ENCODE results near the gene RASGRF2.

The RASGRF2 gene

DNA sequence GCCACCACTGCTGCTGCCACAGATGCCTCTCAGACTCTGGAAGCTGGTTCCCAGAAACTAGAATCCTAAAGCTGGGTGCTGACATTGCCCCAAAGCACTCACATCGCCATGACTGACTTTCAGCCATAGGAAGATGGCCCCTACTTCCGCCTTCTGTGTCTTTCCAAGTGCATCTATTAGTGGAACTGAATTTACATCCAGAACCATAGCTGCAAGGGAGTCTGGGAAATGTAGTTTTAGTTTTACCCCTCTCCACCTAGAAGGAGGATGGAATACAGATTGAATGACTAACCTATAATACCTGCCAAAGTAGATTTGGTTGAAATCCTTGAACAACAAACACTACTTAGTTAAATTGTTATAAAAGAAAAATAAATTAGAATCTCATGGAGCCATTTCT lies 118.8 kb downstream of the RASGRF2 start:
- no peaks in the 10 kb centered on the region for H3K79me2 ChIP-seq (ENCODE audit: control insufficient read depth, low read length)
- H3K27ac ChIP-seq (ENCODE audit: low read depth, low read length), result no peak overlapping the region
- H3K27me3 ChIP-seq (ENCODE audit: control insufficient read depth, low read length), result peaks cover 19% of the 10 kb centered on the region
- no peaks in the 10 kb centered on the region for H3K4me1 ChIP-seq (ENCODE audit: control insufficient read depth, low read length)
- H3K36me3 ChIP-seq (ENCODE audit: control insufficient read depth, low read length), result no peaks in the 10 kb centered on the region
- no peaks in the 10 kb centered on the region for H3K9me3 ChIP-seq (ENCODE audit: control insufficient read depth, insufficient read depth, low read length)
- no peak overlapping the region for H3K4me2 ChIP-seq (ENCODE audit: low read length)
- no peak overlapping the region for H3K4me3 ChIP-seq (ENCODE audit: low read length)
- no peaks in the 10 kb centered on the region for H3F3A ChIP-seq (ENCODE audit: control insufficient read depth, insufficient read depth)
- TF ChIP-seq EZH2phosphoT487 (IDR thresholded peaks at IDR 0.05; ENCODE audit: borderline replicate concordance, low read length), result no peak
- TF ChIP-seq, protein P1, sequence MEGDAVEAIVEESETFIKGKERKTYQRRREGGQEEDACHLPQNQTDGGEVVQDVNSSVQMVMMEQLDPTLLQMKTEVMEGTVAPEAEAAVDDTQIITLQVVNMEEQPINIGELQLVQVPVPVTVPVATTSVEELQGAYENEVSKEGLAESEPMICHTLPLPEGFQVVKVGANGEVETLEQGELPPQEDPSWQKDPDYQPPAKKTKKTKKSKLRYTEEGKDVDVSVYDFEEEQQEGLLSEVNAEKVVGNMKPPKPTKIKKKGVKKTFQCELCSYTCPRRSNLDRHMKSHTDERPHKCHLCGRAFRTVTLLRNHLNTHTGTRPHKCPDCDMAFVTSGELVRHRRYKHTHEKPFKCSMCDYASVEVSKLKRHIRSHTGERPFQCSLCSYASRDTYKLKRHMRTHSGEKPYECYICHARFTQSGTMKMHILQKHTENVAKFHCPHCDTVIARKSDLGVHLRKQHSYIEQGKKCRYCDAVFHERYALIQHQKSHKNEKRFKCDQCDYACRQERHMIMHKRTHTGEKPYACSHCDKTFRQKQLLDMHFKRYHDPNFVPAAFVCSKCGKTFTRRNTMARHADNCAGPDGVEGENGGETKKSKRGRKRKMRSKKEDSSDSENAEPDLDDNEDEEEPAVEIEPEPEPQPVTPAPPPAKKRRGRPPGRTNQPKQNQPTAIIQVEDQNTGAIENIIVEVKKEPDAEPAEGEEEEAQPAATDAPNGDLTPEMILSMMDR (IDR thresholded peaks at IDR 0.05; ENCODE audit: low read depth, low read length, poor library complexity, severe bottlenecking), result no peak
- H4K20me1 ChIP-seq (ENCODE audit: control insufficient read depth, insufficient read depth, low read depth, low read length), result no peaks in the 10 kb centered on the region
- no peaks in the 10 kb centered on the region for H3K9me2 ChIP-seq (replicated peaks; ENCODE audit: control insufficient read depth, low read length)

DNA sequence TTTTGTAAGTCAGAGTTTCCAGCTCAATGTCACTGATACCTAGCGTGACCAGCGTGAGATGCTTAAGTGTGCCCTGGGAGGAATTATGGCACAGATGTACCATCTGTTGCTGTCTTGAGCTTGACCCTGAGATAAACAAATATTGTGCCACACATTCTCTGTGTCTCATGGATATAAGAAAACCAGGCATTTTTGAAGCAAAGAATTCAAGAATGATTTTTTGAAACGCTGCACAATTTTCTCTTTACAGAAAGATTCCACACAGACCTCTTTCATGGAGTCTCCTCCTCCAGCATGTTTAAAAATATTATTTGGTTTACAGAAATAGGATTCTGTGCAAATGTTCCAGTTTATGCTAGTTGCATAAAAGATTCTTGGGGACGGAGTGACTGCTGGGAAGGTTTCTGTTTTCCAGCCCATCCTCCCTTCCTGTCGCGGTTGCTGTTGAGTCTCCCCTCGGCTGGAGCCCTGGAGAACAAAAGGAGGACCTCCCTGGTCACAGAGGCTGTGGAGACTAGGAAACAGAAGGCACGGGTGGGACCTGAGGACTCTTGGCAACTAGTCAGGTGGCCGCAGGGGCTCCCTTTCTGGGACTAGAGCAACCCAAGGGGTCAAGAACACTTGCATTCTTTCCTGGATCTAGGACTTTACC lies 120.8 kb downstream of the RASGRF2 start:
- no peaks in the 10 kb centered on the region for H3K4me1 ChIP-seq (ENCODE audit: control insufficient read depth, low read length)
- H3F3A ChIP-seq (ENCODE audit: control insufficient read depth, insufficient read depth), result no peaks in the 10 kb centered on the region
- H3K9me2 ChIP-seq (replicated peaks; ENCODE audit: control insufficient read depth, low read length), result no peaks in the 10 kb centered on the region
- H3K79me2 ChIP-seq (ENCODE audit: control insufficient read depth, low read length), result no peaks in the 10 kb centered on the region
- no peaks in the 10 kb centered on the region for H3K36me3 ChIP-seq (ENCODE audit: control insufficient read depth, low read length)
- H3K9me3 ChIP-seq (ENCODE audit: control insufficient read depth, insufficient read depth, low read length), result no peaks in the 10 kb centered on the region
- peaks cover 11% of the 10 kb centered on the region; the same call in 1 of the 2 replicates for H3K27me3 ChIP-seq (ENCODE audit: control insufficient read depth, low read length)
- no peaks in the 10 kb centered on the region for H4K20me1 ChIP-seq (ENCODE audit: control insufficient read depth, insufficient read depth, low read depth, low read length)
- TF ChIP-seq, protein P1 (IDR thresholded peaks at IDR 0.05; ENCODE audit: low read depth, low read length, poor library complexity, severe bottlenecking), result no peak
- no peak for TF ChIP-seq EZH2phosphoT487 (IDR thresholded peaks at IDR 0.05; ENCODE audit: borderline replicate concordance, low read length)
- no peak overlapping the region for H3K4me2 ChIP-seq (ENCODE audit: low read length)
- no peak overlapping the region for H3K27ac ChIP-seq (ENCODE audit: low read depth, low read length)
- H3K4me3 ChIP-seq (ENCODE audit: low read length), result no peak overlapping the region

DNA sequence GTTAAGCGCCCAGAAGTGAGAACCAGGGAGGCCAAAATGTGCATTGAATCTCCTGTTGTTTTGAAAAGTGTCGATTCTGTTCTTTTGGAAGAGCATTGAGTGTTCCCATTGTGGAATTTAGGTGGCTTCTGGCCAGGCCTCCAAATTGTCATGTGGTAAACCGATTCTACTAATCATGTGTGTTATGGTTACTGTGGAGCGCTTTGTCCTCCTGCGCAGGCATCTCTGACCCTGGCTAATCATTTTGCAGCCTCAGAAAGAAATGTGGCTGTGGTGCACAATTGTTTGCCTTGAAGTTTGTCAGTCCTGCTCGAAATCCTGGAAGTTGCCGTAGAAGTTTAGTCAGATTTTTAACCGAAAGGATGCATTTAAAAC lies 121.3 kb downstream of the RASGRF2 start:
- H3K27ac ChIP-seq (ENCODE audit: low read depth, low read length), result no peak overlapping the region
- H3K9me2 ChIP-seq (replicated peaks; ENCODE audit: control insufficient read depth, low read length), result no peaks in the 10 kb centered on the region
- H3K27me3 ChIP-seq (ENCODE audit: control insufficient read depth, low read length), result peaks cover 11% of the 10 kb centered on the region; the same call in 1 of the 2 replicates
- H3K4me3 ChIP-seq (ENCODE audit: low read length), result no peak overlapping the region
- TF ChIP-seq EZH2phosphoT487 (IDR thresholded peaks at IDR 0.05; ENCODE audit: borderline replicate concordance, low read length), result no peak
- TF ChIP-seq, protein P1 (IDR thresholded peaks at IDR 0.05; ENCODE audit: low read depth, low read length, poor library complexity, severe bottlenecking), result no peak
- H3K4me1 ChIP-seq (ENCODE audit: control insufficient read depth, low read length), result no peaks in the 10 kb centered on the region
- no peaks in the 10 kb centered on the region for H4K20me1 ChIP-seq (ENCODE audit: control insufficient read depth, insufficient read depth, low read depth, low read length)
- H3F3A ChIP-seq (ENCODE audit: control insufficient read depth, insufficient read depth), result no peaks in the 10 kb centered on the region
- no peak overlapping the region for H3K4me2 ChIP-seq (ENCODE audit: low read length)
- no peaks in the 10 kb centered on the region for H3K79me2 ChIP-seq (ENCODE audit: control insufficient read depth, low read length)
- H3K36me3 ChIP-seq (ENCODE audit: control insufficient read depth, low read length), result no peaks in the 10 kb centered on the region
- no peaks in the 10 kb centered on the region for H3K9me3 ChIP-seq (ENCODE audit: control insufficient read depth, insufficient read depth, low read length)
